Measurements from ENCODE around the gene TENT4B.
A peak's percentile ranks its signal among the peaks of the same experiment; 100 is the strongest.
"Not testable (repeated sequence)": the region's sequence is repeated elsewhere in the genome, so short reads cannot be mapped to it uniquely, and the experiment has no call there.

The TENT4B gene

GRCh38 chr16:50152807-50153595, at the start of gene TENT4B:
TSS of gene TENT4B (plus strand) at chr16:50153306. CDS start at chr16:50153622, 316 bp downstream.
- DNase-seq: peak; percentile 76

GRCh38 chr16:50103764-50104163, 49.3 kb upstream of the TENT4B start:
- DNase-seq: no peak

- DNase-seq: no peak
These were observed 38.6 kb upstream of the TENT4B start for GRCh38 chr16:50114357-50115129.

- DNase-seq: no peak
These were observed 32.4 kb upstream of the TENT4B start for GRCh38 chr16:50120711-50121110.

- DNase-seq: no peak
These were observed 31.8 kb upstream of the TENT4B start for GRCh38 chr16:50121278-50121677.

GRCh38 chr16:50121721-50122445, 31.2 kb upstream of the TENT4B start:
- no peak for DNase-seq

- no peak for DNase-seq
These were observed 29.7 kb upstream of the TENT4B start for GRCh38 chr16:50123417-50123816.

GRCh38 chr16:50124769-50125168, 28.3 kb upstream of the TENT4B start:
- no peak for DNase-seq

GRCh38 chr16:50126183-50126582, 26.9 kb upstream of the TENT4B start:
- no peak for DNase-seq

GRCh38 chr16:50132571-50132970, 20.5 kb upstream of the TENT4B start:
- not testable (repeated sequence) for DNase-seq

- no peak for DNase-seq
These were observed 19.9 kb upstream of the TENT4B start for GRCh38 chr16:50133214-50133613.

GRCh38 chr16:50136399-50136798, 16.7 kb upstream of the TENT4B start:
- DNase-seq: no peak

GRCh38 chr16:50137268-50137667, 15.8 kb upstream of the TENT4B start:
- DNase-seq: no peak

GRCh38 chr16:50139580-50139979, 13.5 kb upstream of the TENT4B start:
- DNase-seq: no peak

GRCh38 chr16:50144211-50144610, 8.9 kb upstream of the TENT4B start:
- no peak for DNase-seq

GRCh38 chr16:50146479-50147435, 6.3 kb upstream of the TENT4B start:
- DNase-seq: no peak

GRCh38 chr16:50151322-50151721, 1.8 kb upstream of the TENT4B start:
- DNase-seq: no peak

GRCh38 chr16:50151756-50152155, 1.4 kb upstream of the TENT4B start:
- no peak for DNase-seq

GRCh38 chr16:50152351-50152806, 727 bp upstream of the TENT4B start:
- DNase-seq: peak; percentile 42

- DNase-seq: peak; percentile 38
These were observed 702 bp downstream of the TENT4B start for GRCh38 chr16:50153596-50154419.

GRCh38 chr16:50154420-50154950, 1.4 kb downstream of the TENT4B start:
- no peak for DNase-seq
